AG09319 (cell line): ENCODE data around the gene ATP1B1.

Experiments
- DNase-seq: peaks from one replicate; pipeline ENCODE4 v3.0.0-alpha.2; 2010; ENCODE audit warnings: low read depth; ENCODE audit errors: extremely low read depth
- CTCF ChIP-seq: IDR thresholded peaks from 2 replicates; pipeline ENCODE4 v1.5.1; 2011; ENCODE audit warnings: low read depth, mild to moderate bottlenecking, inconsistent platforms, low read length, moderate library complexity

ATP1B1 gene

GRCh38 chr1:169142129-169142528 lies 35.6 kb downstream of the ATP1B1 start:
- no peak for TF ChIP-seq CTCF
- no peak for DNase-seq

- no peak for TF ChIP-seq CTCF
- no peak for DNase-seq
Observed at GRCh38 chr1:169143346-169143745, 36.9 kb downstream of the ATP1B1 start.

- no peak for TF ChIP-seq CTCF
- no peak for DNase-seq
Observed at GRCh38 chr1:169143984-169144383, 37.5 kb downstream of the ATP1B1 start.

- no peak for TF ChIP-seq CTCF
- no peak for DNase-seq
Observed at GRCh38 chr1:169144941-169145626, 38.6 kb downstream of the ATP1B1 start.

- no peak for DNase-seq
- no peak for TF ChIP-seq CTCF
Observed at GRCh38 chr1:169146576-169147214, 40.2 kb downstream of the ATP1B1 start.

- no peak for TF ChIP-seq CTCF
- DNase-seq, result no peak
Observed at GRCh38 chr1:169148472-169149252, 42.2 kb downstream of the ATP1B1 start.
